ENCODE results near the gene CTDP1. TPM values are rescaled to one million over a fixed set of nuclear protein-coding genes. Genes with fewer than 3 reads are reported as not detected.

CTDP1 gene
- total RNA-seq, 1 experiment from 2014 or later, result 24.9 TPM

- RAD21 ChIA-PET (ENCODE audit: low non-redundant PET in 1 of 2, low total read pairs in 2 of 2, uncharacterized antibody in 2 of 2, unreplicated experiment in 2 of 2), result no interaction called here
- Histone ChIP-seq H3K27ac (ENCODE audit: low read depth, low read length) (no peak overlapping the region), H3K9me2 (ENCODE audit: insufficient read depth) (no peaks in the 10 kb centered on the region), H4K20me1 (ENCODE audit: insufficient read depth) (no peaks in the 10 kb centered on the region), H3K9me3 (ENCODE audit: control insufficient read depth in 1 of 2, insufficient read depth in 1 of 2, low read depth in 1 of 2, low read length in 2 of 2) (no peaks in the 10 kb centered on the region), H2AFZ (ENCODE audit: low read depth, low read length, poor library complexity, severe bottlenecking) (no peak overlapping the region), H3K27me3 (ENCODE audit: insufficient read depth, low read length) (no peaks in the 10 kb centered on the region), H3K36me3 (ENCODE audit: control insufficient read depth in 1 of 2, insufficient read depth in 2 of 2, low read length in 2 of 2) (peaks cover 4 to 19% of the 10 kb centered on the region in 2 experiments; a peak in 3 of 4 replicates), H3K4me3 (replicated peaks in 1 of 2; ENCODE audit: low read depth in 1 of 2, low read length in 2 of 2) (no peak overlapping the region), H3K79me2 (ENCODE audit: insufficient read depth, low read length) (peaks cover 15% of the 10 kb centered on the region), H3K4me1 (ENCODE audit: control insufficient read depth in 1 of 2, insufficient read depth in 2 of 2, low read length in 2 of 2) (no peaks in the 10 kb centered on the region), H3K4me2 (ENCODE audit: low read length) (no peak overlapping the region), H3K9ac (ENCODE audit: low read length) (no peak overlapping the region)
- TF ChIP-seq SP1 (IDR thresholded peaks at IDR 0.05; ENCODE audit: low read depth) (no peak), CEBPB (IDR thresholded peaks at IDR 0.05; ENCODE audit: low read depth) (no peak), ZBTB33 (IDR thresholded peaks at IDR 0.05; ENCODE audit: extremely low read depth, insufficient replicate concordance, low read length) (no peak), ATF3 (IDR thresholded peaks at IDR 0.05) (no peak), FOSL1 (IDR thresholded peaks at IDR 0.05; ENCODE audit: low read depth) (no peak), RAD21 (IDR thresholded peaks at IDR 0.05; ENCODE audit: low read depth) (no peak), EGR1 (IDR thresholded peaks at IDR 0.05; ENCODE audit: low read depth) (no peak), YY1 (IDR thresholded peaks at IDR 0.05; ENCODE audit: extremely low read depth, insufficient replicate concordance, low read depth, low read length) (no peak), EZH2 (IDR thresholded peaks at IDR 0.05) (no peak), SRF (IDR thresholded peaks at IDR 0.05; ENCODE audit: low read depth) (no peak), ZNF274 (IDR thresholded peaks at IDR 0.05; ENCODE audit: low read depth, low read length) (no peak), CBX3 (IDR thresholded peaks at IDR 0.05; ENCODE audit: low read depth) (no peak), JUND (IDR thresholded peaks at IDR 0.05) (no peak), CTCF (IDR thresholded peaks at IDR 0.05 in 2 of 3, conservative IDR thresholded peaks at IDR 0.05 in 1 of 3; ENCODE audit: borderline replicate concordance in 1 of 3, insufficient read depth in 1 of 3, low read depth in 2 of 3, low read length in 2 of 3) (no peak), SIN3A (IDR thresholded peaks at IDR 0.05; ENCODE audit: low read depth) (no peak), REST (IDR thresholded peaks at IDR 0.05; ENCODE audit: low read depth) (no peak), POLR2AphosphoS5 (IDR thresholded peaks at IDR 0.05; ENCODE audit: low read depth, low read length) (no peak), POLR2A (IDR thresholded peaks at IDR 0.05; ENCODE audit: borderline replicate concordance, extremely low read depth, insufficient read depth, insufficient read length) (no peak), TCF7L2 (IDR thresholded peaks at IDR 0.05; ENCODE audit: borderline replicate concordance, extremely low read depth, insufficient read depth, insufficient read length) (no peak)
- DNase-seq (ENCODE audit: low read depth, low spot score) (no peak), ATAC-seq (no peak)
- POLR2A ChIA-PET, result no interaction called here
- CTCF ChIA-PET, result no interaction called here
- intact Hi-C loops (cut with micrococcal nuclease), result no loop called here
- BruUV-seq (replicated peaks), result no TSS peak
Observed at GRCh38 chr18:79707239-79707638, 27.6 kb downstream of the CTDP1 start.
